HG03342 (cell line): Measurements from ENCODE around the gene NR2F1.
A peak's percentile ranks its signal among the peaks of the same experiment; 100 is the strongest.

Source experiments
- ATAC-seq: cut with Tn5 transposase; IDR thresholded peaks from one replicate; pipeline ENCODE4 v1.9.1; 2021; ENCODE audit warnings: mild to moderate bottlenecking, moderate library complexity; ENCODE audit not compliant: unreplicated experiment

Gene NR2F1

DNA sequence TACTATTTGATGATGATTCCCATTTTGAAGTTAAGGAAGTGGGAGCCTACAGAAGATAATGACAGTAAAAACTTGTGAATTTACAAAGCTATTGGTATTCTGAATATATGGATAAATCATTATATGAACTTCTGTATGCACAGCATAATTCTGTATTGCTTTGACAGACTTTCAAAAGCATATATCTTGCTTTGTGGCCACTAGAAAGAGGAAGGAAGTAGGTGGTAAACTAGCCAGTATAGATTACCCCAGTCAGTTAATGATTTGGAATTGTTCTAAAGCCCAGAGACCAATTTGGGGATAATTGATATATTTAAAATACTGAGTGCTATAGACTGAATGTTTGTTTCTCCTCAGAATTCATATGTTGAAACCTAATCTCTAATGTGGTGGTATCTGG is 53.0 kb downstream of the NR2F1 start:
- ATAC-seq, result peak; percentile 61

DNA sequence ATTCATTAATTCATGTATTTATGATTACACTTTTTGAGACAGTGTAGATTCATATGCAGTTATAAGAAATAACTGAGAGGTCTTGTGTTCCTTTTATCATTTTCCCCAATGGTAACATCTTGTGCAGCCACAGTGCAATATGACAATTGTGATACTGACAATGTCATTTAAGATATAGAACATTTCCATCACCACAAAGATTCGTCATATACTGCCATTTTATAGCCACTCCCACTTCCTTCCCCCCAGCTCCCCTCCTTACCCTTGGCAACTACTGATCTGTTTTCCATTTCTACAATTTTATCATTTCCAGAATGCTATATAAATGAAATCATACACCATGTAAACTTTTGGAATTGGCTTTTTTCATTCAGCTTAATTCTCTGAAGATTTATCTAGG is 53.8 kb downstream of the NR2F1 start:
- no peak for ATAC-seq

DNA sequence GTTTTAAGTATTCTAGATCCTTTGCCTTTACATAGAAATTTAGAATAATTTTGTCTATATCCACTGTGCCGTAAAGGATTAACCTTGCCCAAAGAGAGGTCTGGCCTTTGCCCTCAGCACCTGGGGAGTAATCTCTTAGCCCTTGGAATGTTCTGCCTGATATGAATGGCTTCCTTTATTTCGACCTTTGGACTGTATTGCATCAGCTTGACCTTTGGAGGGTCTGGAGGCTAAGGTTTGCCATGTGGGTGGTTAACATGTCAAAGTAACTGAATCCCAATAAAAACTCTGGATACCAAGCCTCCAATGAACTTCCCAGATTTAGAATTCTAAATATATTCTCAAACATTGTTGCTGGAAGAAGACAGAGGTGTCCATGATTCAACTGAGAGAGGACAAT is 54.7 kb downstream of the NR2F1 start:
- ATAC-seq, result no peak

DNA sequence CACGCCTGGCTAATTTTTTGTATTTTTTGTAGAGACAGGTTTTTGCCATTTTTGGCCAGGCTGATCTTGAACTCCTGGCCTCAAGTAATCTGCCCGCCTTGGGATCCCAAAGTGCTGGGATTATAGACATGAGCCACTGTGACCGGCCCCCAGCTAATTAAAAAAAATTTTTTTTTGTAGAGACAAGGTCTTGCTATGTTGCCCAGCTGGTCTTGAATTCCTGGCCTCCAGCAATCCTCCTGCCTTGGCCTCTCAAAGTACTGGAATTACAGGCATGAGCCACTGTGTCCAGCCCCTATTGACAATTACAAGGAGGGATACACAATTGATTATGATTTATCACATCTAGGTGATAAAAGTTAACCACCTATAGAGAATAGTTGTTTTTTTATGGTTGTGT is 59.5 kb downstream of the NR2F1 start:
- no peak for ATAC-seq
